ENCODE data around the gene PSMC5.

DNA sequence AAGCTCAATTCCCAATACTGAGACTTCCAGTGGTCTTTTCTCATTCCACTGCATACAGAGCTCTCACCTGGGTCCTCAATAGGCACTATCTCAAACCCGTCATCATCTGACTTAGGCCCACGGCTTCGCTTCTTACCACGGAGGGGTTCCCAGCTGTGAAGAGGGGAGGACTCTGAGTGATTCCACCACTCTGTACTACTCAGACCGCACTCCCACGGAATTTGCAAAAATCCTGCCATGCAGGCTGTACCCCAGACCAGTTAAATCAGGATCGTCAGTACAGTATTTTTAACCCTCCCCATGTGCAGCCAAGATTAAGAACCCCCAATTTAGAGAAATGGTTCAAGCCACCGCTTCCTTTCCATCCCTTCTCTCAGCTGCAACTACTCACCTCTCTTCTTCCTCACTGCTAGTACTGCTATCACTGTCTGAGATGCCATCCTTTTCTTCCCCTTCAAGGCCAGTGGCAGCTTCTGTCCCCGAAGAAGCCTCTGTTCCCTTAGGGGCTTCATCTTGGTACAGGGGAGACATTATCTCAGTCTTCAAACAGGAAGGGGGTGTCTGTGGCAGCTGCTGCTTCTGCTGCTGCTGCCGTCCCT is 6.2 kb upstream of the PSMC5 start:
- TF ChIP-seq POLR2AphosphoS5 (IDR thresholded peaks at IDR 0.05) (no peak), POLR2A (IDR thresholded peaks at IDR 0.05) (no peak), EP300 (IDR thresholded peaks at IDR 0.05) (no peak)
- TF ChIP-seq, protein P1, sequence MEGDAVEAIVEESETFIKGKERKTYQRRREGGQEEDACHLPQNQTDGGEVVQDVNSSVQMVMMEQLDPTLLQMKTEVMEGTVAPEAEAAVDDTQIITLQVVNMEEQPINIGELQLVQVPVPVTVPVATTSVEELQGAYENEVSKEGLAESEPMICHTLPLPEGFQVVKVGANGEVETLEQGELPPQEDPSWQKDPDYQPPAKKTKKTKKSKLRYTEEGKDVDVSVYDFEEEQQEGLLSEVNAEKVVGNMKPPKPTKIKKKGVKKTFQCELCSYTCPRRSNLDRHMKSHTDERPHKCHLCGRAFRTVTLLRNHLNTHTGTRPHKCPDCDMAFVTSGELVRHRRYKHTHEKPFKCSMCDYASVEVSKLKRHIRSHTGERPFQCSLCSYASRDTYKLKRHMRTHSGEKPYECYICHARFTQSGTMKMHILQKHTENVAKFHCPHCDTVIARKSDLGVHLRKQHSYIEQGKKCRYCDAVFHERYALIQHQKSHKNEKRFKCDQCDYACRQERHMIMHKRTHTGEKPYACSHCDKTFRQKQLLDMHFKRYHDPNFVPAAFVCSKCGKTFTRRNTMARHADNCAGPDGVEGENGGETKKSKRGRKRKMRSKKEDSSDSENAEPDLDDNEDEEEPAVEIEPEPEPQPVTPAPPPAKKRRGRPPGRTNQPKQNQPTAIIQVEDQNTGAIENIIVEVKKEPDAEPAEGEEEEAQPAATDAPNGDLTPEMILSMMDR (IDR thresholded peaks at IDR 0.05), result no peak

Measured in gastroesophageal sphincter (tissue), 3 donors.